NCI-H1105 treated with DMSO at 0.1 percent for 48 hours (cell line): ENCODE results near the gene RAVER1.

Experiments
- DNase-seq: peaks from one replicate; lab custom pipeline; 2025; lab: John Stamatoyannopoulos, UW

RAVER1 gene

GRCh38 chr19:10270616-10271394 is 62.5 kb downstream of the RAVER1 start, which contains the start of gene ICAM1:
Gene ICAM1 (plus strand): TSS chr19:10271120. CDS start chr19:10271160, 40 bp downstream.
- peak; percentile 4 for DNase-seq

- DNase-seq: no peak
These were observed 63.1 kb downstream of the RAVER1 start for GRCh38 chr19:10270180-10270615.

- peak; percentile 48 for DNase-seq
These were observed 63.8 kb downstream of the RAVER1 start for GRCh38 chr19:10269333-10270179.

- no peak for DNase-seq
These were observed 65.3 kb downstream of the RAVER1 start for GRCh38 chr19:10268071-10268470.

GRCh38 chr19:10266706-10267105 is 66.6 kb downstream of the RAVER1 start:
- DNase-seq: no peak
